HG03108 (cell line): ENCODE data around the gene TULP1.

ENCODE experiments used
- ATAC-seq: cut with Tn5 transposase; IDR thresholded peaks from one replicate; pipeline ENCODE4 v1.9.1; 2021; ENCODE audit warnings: moderate library complexity; ENCODE audit not compliant: unreplicated experiment

Gene TULP1

DNA sequence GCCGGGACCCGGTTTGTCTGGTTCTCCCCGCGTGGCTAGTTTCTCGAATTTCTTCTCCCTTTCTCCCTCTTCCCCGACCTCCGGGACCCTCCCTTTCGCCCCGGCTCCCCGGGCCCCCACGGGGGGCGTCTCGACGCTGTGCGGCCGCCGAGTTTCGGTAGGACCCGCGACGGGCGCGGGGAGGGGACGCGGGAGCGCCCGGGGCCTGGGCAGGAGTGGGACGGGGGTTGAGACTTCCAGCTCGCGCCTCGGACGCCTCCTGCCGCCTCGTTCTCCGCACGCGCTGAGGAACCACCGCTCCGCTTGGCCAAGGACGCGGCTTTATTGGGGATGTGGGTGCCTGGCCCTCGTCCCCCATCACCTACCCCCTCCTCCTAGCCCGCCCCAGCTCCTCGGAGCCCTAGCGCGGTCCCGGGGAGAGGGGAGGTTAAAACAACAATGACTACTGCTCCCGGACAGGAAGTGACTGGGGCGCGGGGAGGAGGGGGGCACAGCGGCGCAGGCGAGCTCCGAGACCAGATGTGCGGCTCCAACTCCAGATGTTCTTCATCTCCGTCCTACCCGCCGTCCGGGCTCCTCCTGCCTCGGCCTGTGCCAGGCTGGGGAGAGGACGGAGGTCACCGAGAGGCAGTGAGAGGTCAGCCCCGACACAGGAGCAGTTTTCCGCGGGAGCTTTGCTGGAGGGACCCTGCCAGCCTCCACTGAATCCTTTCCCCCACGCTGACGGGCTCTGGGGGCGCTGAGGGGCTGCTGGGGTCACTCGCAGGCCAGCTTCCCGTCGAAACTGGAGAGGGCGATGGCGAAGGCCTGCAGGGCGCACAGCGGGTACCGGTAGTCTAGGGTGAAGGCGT, 14.9 kb downstream of the TULP1 start:
- no peak for ATAC-seq

DNA sequence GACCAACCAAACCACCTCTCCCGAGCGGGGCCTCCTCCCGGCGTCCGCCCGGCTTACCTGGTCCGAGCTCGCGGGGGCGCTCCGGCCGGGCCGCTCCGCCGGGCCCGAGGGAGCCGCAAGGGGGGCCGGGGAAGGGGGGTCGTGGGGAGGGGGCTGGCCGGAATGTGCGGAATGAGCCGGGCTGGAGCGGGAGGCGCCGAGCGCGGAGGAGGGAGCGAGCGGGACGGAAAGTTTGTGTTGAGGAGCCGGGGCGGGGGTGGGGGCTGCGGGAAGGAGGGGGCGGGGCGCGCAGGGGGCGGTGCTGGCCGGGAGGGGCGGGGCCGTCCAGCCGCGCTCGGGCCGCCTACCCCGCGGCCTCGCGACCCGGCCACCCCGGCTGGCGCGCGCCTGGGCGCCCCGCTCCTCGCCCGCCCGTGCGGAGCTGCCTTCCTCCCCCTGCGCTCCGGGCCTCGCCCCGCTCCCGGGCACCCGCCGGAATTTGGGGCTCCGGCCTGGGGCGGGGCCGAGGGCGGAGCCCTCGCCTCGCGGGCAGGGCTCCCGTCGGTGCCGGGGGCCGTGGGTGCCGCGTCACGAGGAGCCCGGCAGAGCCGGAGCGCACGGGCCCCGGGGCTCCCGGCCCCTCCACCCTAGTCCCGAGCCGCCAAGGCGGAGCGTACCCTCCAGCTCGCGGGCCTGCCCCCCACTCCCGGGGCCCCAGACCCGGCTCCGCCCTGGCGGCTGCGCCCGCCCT, 15.7 kb downstream of the TULP1 start, which contains the start of gene TEAD3:
Gene TEAD3, minus strand, starts transcription at position 239 of the 730 bp plus-strand sequence.
- no peak for ATAC-seq

GRCh38 chr6:35496036-35496840, 16.5 kb downstream of the TULP1 start:
- no peak for ATAC-seq

- no peak for ATAC-seq
These were observed 17.2 kb downstream of the TULP1 start for GRCh38 chr6:35495258-35496035.

- no peak for ATAC-seq
These were observed 18.5 kb downstream of the TULP1 start for GRCh38 chr6:35494161-35494563.

- ATAC-seq: no peak
These were observed 19.3 kb downstream of the TULP1 start for GRCh38 chr6:35493307-35493983.

DNA sequence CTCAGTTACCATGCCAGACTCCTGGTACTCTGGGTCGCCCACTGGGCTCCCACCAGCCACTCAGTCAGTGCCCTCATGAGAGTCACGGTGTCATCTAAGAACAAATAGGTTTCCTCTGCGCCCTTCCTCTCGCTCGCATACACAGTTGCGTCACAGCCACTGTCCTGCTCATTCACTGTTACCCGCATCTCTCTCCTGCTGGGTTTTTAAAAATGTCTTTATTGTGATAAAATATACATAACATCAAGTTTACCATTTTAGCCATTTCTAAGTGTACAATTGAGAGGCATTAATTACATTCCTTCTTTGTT, 19.8 kb downstream of the TULP1 start:
- no peak for ATAC-seq

DNA sequence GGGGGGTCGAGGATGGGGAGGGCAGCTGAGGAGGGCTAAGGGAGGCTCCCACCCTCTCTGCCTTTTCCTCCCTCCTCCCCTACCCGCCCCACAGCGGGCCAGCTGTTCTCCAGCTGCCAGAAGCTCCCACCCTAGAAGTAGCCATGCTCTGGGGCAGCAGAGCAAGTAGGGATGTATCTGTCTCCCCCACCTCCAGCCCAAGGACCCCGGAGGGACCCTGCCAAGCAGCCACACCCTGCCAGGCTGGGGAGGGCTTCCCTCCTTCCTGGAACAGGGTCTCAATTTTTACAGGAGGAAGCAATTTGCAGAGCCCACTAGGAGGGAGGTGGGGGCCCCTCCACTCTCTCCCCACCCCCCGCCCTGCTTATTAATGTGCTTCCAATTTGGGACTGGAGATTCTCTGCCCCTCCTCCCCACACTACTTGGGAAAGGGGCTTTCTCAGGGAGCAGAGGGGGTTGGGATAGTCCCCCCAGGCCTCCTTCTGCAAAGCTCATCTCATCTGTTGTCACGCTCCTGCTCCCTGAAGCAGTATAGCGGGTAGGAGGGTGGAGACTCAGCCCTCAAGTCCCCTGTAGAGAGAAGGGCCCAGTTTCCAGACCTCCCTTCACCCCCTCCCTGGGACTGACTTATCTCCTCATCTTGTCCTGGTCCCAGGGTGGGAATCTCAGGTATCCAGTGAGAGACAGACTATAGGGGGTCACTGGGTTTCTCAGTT, 20.3 kb downstream of the TULP1 start:
- ATAC-seq: no peak

DNA sequence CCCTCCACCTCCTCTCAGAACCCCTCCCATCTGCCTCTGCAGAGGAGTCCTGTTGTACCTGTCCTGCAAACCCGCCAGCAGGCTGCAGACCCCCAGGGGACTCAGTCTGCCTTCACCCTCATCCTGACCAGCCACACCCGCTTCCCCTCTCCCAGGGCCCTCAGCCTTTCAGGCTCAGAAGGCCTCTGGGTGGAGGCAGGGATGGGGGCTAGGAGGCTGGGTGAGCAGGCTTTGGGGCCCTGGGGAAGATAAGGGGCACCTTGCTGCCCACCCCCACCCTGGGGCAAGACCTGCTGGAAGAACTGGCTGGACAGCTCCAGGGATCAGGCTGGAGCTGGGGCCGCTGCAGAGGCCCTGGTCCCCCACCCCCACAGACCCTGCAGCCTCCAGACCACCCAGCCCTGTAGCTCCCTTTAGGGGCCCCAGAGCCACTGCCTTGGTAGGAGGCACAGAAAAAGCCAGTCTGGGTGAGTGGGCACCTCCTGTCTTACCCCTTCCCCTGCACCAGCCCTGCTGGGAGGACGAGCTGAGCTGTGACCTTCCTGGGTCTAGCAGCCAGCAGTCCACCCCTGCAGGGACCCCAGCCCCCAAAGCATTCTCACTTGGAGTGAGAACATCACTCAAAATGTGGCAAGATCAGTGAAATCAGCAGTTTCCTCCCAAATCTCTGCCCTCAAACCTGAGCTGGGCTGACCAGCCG, 21.0 kb downstream of the TULP1 start:
- ATAC-seq: no peak

DNA sequence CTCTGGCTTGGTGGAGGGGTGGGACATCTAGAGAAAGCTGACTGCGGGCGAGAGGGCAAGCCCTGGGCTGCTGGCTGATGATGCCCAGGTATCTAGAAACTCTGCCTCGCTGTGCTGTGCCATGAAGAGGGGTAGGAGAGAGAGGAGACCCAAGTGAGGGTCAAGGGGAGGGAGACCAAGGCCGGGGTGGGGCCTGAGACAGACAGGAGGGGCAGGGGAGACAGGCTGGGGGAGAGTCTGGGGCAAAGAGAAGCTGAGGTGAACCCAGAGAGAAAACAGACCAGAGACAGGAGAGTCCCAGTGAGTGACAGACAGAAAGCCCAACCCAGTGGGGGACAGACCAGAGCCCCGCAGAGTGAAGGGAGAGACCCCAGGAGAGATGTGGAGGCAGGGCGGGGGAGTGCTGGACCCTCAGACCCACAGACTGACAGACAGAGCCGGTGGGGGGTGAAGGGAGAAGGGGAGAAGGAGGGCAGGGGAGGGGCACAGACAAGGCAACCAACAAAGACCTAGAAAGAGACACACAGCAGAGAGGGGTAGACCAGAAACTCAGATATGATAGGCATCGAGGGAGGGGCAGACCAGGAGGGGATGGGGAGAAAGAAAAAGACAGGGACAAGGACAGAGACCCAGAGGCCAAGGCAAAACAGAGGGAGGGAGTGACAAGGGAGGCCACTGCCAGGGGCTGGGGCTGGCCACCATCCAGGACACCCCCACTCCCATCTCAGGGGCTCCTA, 21.7 kb downstream of the TULP1 start:
- no peak for ATAC-seq

DNA sequence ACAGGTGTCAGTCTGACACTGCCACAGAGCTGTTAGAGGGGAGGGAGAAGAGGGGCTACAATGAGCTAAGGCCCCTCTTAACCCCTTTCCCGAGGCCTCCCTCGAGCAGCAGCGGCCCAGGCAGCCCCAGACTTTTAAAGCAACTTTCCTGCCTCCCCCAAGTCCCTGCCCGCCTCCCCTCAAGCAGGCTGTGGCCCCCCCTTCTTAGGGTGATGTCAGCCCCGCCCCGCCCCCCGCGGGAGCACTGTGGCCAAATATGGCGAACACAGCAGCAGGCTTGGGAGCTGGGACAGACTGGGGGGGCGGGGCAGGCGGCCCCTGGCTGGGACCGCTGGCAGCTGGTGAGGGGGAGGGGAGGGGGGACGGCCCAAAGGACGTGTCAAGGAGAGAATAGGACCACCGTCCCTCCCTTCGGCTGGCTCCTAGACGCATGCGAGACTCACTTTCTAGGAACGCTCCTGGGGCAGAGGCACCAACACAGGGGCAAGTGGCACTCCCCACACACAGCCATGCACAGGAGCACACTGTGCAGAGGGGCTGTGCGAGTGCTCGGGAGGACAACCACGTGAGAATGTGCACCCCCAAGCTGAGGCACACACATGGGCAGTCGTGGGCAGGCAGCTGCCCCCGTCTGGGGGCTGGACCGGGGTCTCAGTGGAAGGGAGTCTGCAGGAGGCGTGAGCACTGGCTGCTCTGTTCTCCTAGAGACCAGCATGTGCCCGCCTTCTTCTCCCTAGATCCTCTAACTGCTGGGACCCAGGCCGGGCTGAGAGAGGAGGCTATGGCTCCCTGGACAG, 22.5 kb downstream of the TULP1 start:
- ATAC-seq: no peak

DNA sequence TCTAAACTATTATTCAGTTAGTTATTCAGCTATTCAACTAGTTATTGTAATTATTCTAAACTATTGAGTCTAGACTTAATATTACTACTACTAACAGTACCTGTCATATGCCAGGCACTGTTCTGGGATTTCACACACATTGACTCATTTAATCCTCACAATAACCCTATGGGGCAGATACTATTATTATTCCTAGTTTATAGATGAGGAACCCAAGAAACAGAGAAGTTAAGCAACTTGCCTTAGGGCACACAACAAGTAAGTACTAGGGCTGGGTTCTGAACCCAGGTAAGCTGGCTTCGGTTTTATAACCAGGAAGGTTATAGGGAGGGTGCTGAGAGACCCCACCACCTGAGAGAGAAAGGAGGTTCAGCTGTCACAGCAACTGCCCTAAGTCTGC, 23.6 kb downstream of the TULP1 start:
- no peak for ATAC-seq

- no peak for ATAC-seq
These were observed 24.2 kb downstream of the TULP1 start for GRCh38 chr6:35488517-35488862.

GRCh38 chr6:35487658-35488516, 24.8 kb downstream of the TULP1 start:
- ATAC-seq: no peak

GRCh38 chr6:35486005-35486925, 26.4 kb downstream of the TULP1 start:
- ATAC-seq: no peak
